Astrocyte (in vitro differentiated cells and primary cell): ENCODE results near the gene MYBPC1.

Source experiments
- EZH2 ChIP-seq: IDR thresholded peaks from 2 replicates; pipeline ENCODE4 v1.6.1; 2012; ENCODE audit warnings: mild to moderate bottlenecking, low read length, inconsistent platforms; ENCODE audit not compliant: insufficient read depth
- TF ChIP-seq, protein P1 (sequence below): IDR thresholded peaks from 2 replicates; pipeline ENCODE4 v1.5.1; 2011; ENCODE audit warnings: low read depth, mild to moderate bottlenecking, inconsistent platforms, low read length, moderate library complexity; ENCODE audit not compliant: insufficient read depth

DNA sequence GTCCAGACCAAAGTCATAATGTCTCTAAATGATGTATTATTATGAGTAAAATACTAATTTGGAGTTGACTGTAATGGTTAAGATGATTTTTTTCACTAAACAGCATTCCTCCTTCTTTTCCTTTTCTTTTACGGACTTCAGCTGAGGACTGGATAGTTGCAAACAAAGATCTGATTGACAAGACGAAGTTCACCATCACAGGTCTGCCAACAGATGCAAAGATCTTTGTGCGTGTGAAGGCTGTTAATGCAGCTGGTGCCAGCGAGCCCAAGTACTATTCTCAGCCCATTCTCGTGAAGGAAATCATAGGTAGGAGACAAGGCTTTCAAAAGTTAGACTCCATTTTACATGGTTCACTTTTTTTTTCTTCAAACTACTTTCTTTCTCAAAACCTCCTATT, 72.8 kb downstream of the MYBPC1 start:
- no peak for TF ChIP-seq EZH2
- TF ChIP-seq, protein P1, sequence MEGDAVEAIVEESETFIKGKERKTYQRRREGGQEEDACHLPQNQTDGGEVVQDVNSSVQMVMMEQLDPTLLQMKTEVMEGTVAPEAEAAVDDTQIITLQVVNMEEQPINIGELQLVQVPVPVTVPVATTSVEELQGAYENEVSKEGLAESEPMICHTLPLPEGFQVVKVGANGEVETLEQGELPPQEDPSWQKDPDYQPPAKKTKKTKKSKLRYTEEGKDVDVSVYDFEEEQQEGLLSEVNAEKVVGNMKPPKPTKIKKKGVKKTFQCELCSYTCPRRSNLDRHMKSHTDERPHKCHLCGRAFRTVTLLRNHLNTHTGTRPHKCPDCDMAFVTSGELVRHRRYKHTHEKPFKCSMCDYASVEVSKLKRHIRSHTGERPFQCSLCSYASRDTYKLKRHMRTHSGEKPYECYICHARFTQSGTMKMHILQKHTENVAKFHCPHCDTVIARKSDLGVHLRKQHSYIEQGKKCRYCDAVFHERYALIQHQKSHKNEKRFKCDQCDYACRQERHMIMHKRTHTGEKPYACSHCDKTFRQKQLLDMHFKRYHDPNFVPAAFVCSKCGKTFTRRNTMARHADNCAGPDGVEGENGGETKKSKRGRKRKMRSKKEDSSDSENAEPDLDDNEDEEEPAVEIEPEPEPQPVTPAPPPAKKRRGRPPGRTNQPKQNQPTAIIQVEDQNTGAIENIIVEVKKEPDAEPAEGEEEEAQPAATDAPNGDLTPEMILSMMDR = no peak
